Activated naive CD4-positive, alpha-beta T cell treated with anti-CD3 and anti-CD28 coated beads for 36 hours (primary cell): ENCODE data around the gene AGPAT4. TPM values are rescaled to one million over a fixed set of nuclear protein-coding genes. Genes with fewer than 3 reads are reported as not detected.

Experiments used
- CTCF ChIA-PET: fragments of 350-600 bp; sonication (Branson Sonifier 250); formaldehyde crosslinking; loops from one replicate; lab custom pipeline; 2021; ENCODE audit warnings: antibody characterized with exemption; lab: Charles Lee
- DNase-seq: peaks from one replicate; pipeline ENCODE4 v3.0.0-alpha.2; 2020
- H3K27ac Mint-ChIP-seq: one replicate; pipeline ENCODE4 v1.8.0; 2021; ENCODE audit warnings: mild to moderate bottlenecking, mixed read lengths
- H3K27me3 Mint-ChIP-seq: one replicate; pipeline ENCODE4 v1.8.0; 2021; ENCODE audit warnings: low read depth, mixed read lengths
- H3K36me3 Mint-ChIP-seq: one replicate; pipeline ENCODE4 v1.8.0; 2021; ENCODE audit warnings: low read depth, mixed read lengths
- H3K4me1 Mint-ChIP-seq: one replicate; pipeline ENCODE4 v1.8.0; 2021; ENCODE audit warnings: low read depth, mixed read lengths
- H3K4me3 Mint-ChIP-seq: one replicate; pipeline ENCODE4 v1.8.0; 2021; ENCODE audit warnings: mild to moderate bottlenecking, moderate library complexity, mixed read lengths
- H3K9me3 Mint-ChIP-seq: one replicate; pipeline ENCODE4 v1.8.0; 2021; ENCODE audit warnings: mixed read lengths
- intact Hi-C: fragments of 100-400 bp; cut with micrococcal nuclease; formaldehyde crosslinking; loops from one replicate; pipeline ENCODE4 v1.15.1; 2023
- total RNA-seq, 2 experiments: library from RNA; stranded (reverse); gene quantifications; one replicate each; pipeline ENCODE4 v1.2.3, GENCODE V29; 2021

The AGPAT4 gene
- total RNA-seq, 2 experiments from 2014 or later: 3.7 to 4.2 TPM

DNA sequence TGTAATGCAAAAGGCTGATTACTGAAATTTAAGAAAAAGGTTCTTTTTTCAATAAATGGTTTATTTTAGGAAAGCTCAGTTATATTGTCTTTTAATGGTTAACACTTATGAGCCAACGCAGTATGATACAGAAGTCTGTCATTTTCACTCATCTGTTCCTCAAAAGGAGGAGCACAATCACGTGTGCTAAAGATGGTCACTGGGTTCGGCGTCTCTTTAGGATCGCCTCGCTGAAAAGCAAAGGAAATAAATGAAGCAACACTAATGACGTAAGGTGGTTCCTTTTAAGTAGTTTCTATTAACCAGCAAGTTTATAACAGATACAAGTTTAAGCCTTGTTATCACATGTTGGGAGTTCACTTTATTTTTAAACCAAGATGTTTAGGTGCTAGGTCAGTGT, 156.6 kb downstream of the AGPAT4 start:
- Mint-ChIP-seq H3K9me3 (peaks cover 13% of the 10 kb centered on the region), H3K4me1 (no peaks in the 10 kb centered on the region), H3K27ac (no peak overlapping the region), H3K4me3 (no peak overlapping the region), H3K27me3 (no peaks in the 10 kb centered on the region), H3K36me3 (peaks cover 82% of the 10 kb centered on the region)
- CTCF ChIA-PET: no interaction called here
- intact Hi-C loops: no loop called here
- no peak for DNase-seq

DNA sequence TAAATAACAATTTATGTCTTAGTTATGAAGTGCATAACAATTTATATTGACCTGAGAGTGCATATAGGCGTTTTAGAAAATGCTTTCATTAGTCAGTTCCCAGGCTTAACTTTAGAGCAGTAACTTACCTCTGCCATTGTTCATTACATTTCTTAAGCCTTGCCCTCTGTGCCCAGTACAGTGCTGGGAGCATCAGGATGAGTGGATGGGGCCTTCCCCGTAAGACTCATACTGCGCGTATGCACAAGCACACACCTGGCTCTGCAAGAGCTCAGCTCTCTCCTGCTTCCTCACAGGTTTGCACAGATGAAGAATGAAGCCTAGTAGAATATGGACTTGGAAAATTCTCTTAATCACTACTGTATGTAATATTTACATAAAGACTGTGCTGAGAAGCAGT, 157.3 kb downstream of the AGPAT4 start:
- no peak overlapping the region for H3K4me3 Mint-ChIP-seq
- CTCF ChIA-PET: no interaction called here
- peaks cover 6% of the 10 kb centered on the region for H3K9me3 Mint-ChIP-seq
- H3K4me1 Mint-ChIP-seq: peaks cover 4% of the 10 kb centered on the region
- peaks cover 80% of the 10 kb centered on the region for H3K36me3 Mint-ChIP-seq
- DNase-seq: no peak
- H3K27me3 Mint-ChIP-seq: no peaks in the 10 kb centered on the region
- intact Hi-C loops: no loop called here
- H3K27ac Mint-ChIP-seq: no peak overlapping the region

GRCh38 chr6:161115468-161115867, 158.4 kb downstream of the AGPAT4 start:
- peak overlapping the region; percentile 28 for H3K27ac Mint-ChIP-seq
- DNase-seq: no peak
- H3K27me3 Mint-ChIP-seq: no peaks in the 10 kb centered on the region
- no peak overlapping the region for H3K4me3 Mint-ChIP-seq
- H3K4me1 Mint-ChIP-seq: peaks cover 15% of the 10 kb centered on the region
- intact Hi-C loops: no loop called here
- CTCF ChIA-PET: no interaction called here
- H3K9me3 Mint-ChIP-seq: peaks cover under 1% of the 10 kb centered on the region
- H3K36me3 Mint-ChIP-seq: peaks cover 76% of the 10 kb centered on the region

DNA sequence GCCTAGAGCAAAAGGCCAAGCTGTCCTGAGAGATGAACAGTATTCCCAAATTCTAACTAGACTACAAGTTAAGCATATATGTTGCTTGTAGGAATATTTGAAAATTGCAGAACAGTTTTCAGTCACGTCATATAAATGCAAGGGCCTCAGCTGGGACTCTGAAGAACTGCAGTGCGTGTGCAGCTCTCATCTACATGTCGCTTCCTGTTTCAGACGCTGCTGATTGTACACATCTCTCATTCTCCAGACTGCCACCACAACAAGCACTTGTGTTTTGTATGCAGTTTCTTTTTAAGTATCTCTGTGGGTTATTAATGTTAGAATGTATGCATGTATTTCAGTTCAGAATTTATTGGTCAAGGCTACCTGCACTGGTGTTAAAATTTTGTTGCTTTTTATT, 162.6 kb downstream of the AGPAT4 start:
- intact Hi-C loops: loop anchor here (1.0 kb wide), 1 partner anchor 163 kb away; the partner anchor contains the start of gene AGPAT4
- H3K4me1 Mint-ChIP-seq: peaks cover 15% of the 10 kb centered on the region
- no peaks in the 10 kb centered on the region for H3K27me3 Mint-ChIP-seq
- peaks cover 62% of the 10 kb centered on the region for H3K36me3 Mint-ChIP-seq
- CTCF ChIA-PET: interaction anchor here (1.1 kb wide), 1 partner anchor 259 kb away, joined by 3 read pairs; no protein-coding TSS in a partner anchor
- H3K27ac Mint-ChIP-seq: peak overlapping the region; percentile 13
- no peak overlapping the region for H3K4me3 Mint-ChIP-seq
- peak; percentile 23 for DNase-seq
- no peaks in the 10 kb centered on the region for H3K9me3 Mint-ChIP-seq

GRCh38 chr6:161110028-161110779, 163.7 kb downstream of the AGPAT4 start:
- Mint-ChIP-seq H3K9me3 (no peaks in the 10 kb centered on the region), H3K4me1 (peaks cover 18% of the 10 kb centered on the region), H3K4me3 (no peak overlapping the region), H3K27ac (no peak overlapping the region), H3K36me3 (peaks cover 61% of the 10 kb centered on the region), H3K27me3 (no peaks in the 10 kb centered on the region)
- no peak for DNase-seq
- intact Hi-C loops: no loop called here
- CTCF ChIA-PET: interaction anchor here (1.1 kb wide), 2 partner anchors 40 to 260 kb away, joined by 3 read pairs; no protein-coding TSS in a partner anchor

DNA sequence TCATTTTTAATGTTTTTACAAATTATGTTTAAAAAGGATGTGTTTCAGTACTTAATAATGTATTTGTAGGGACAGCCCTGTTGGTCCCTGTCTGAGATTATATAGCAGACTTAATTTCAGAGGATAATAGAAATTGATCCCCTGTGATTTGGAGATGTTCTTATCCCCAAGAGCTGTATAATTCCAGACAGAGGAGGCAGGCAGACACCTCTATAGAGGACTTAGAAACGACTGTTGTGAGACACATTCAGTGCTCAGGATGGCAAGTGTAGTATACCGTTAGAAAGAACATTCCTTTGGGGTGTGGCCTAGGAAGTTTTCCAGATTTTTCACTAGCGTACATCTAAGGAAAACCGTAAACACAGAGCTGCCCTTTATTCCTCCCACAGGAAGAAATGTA, 164.5 kb downstream of the AGPAT4 start:
- DNase-seq: no peak
- H3K27ac Mint-ChIP-seq: no peak overlapping the region
- no peak overlapping the region for H3K4me3 Mint-ChIP-seq
- H3K27me3 Mint-ChIP-seq: no peaks in the 10 kb centered on the region
- CTCF ChIA-PET: interaction anchor here (1.1 kb wide), 1 partner anchor 39 kb away, joined by 3 read pairs; no protein-coding TSS in a partner anchor
- H3K9me3 Mint-ChIP-seq: no peaks in the 10 kb centered on the region
- H3K36me3 Mint-ChIP-seq: peaks cover 57% of the 10 kb centered on the region
- intact Hi-C loops: no loop called here
- peaks cover 21% of the 10 kb centered on the region for H3K4me1 Mint-ChIP-seq

GRCh38 chr6:161108916-161109315, 164.9 kb downstream of the AGPAT4 start:
- H3K9me3 Mint-ChIP-seq: no peaks in the 10 kb centered on the region
- CTCF ChIA-PET: no interaction called here
- intact Hi-C loops: no loop called here
- H3K36me3 Mint-ChIP-seq: peaks cover 58% of the 10 kb centered on the region
- H3K27ac Mint-ChIP-seq: no peak overlapping the region
- H3K27me3 Mint-ChIP-seq: no peaks in the 10 kb centered on the region
- DNase-seq: no peak
- H3K4me1 Mint-ChIP-seq: peaks cover 21% of the 10 kb centered on the region
- no peak overlapping the region for H3K4me3 Mint-ChIP-seq

GRCh38 chr6:161107779-161108730, 165.8 kb downstream of the AGPAT4 start:
- CTCF ChIA-PET: no interaction called here
- Mint-ChIP-seq H3K27me3 (no peaks in the 10 kb centered on the region), H3K9me3 (no peaks in the 10 kb centered on the region), H3K4me3 (no peak overlapping the region), H3K36me3 (peaks cover 62% of the 10 kb centered on the region), H3K27ac (no peak overlapping the region), H3K4me1 (peaks cover 21% of the 10 kb centered on the region)
- DNase-seq: no peak
- intact Hi-C loops: no loop called here

GRCh38 chr6:161105408-161105807, 168.5 kb downstream of the AGPAT4 start:
- CTCF ChIA-PET: no interaction called here
- Mint-ChIP-seq H3K9me3 (no peaks in the 10 kb centered on the region), H3K27me3 (no peaks in the 10 kb centered on the region), H3K36me3 (peaks cover 49% of the 10 kb centered on the region), H3K4me3 (no peak overlapping the region), H3K27ac (no peak overlapping the region), H3K4me1 (peaks cover 6% of the 10 kb centered on the region)
- intact Hi-C loops: no loop called here
- DNase-seq: no peak

- H3K4me3 Mint-ChIP-seq: no peak overlapping the region
- no peak for DNase-seq
- H3K4me1 Mint-ChIP-seq: peaks cover 6% of the 10 kb centered on the region
- CTCF ChIA-PET: no interaction called here
- intact Hi-C loops: no loop called here
- H3K27me3 Mint-ChIP-seq: no peaks in the 10 kb centered on the region
- H3K36me3 Mint-ChIP-seq: peaks cover 51% of the 10 kb centered on the region
- H3K27ac Mint-ChIP-seq: peak overlapping the region; percentile 36
- H3K9me3 Mint-ChIP-seq: no peaks in the 10 kb centered on the region
Observed at GRCh38 chr6:161104966-161105365, 168.9 kb downstream of the AGPAT4 start.

GRCh38 chr6:161103475-161103874, 170.4 kb downstream of the AGPAT4 start:
- intact Hi-C loops: no loop called here
- Mint-ChIP-seq H3K9me3 (no peaks in the 10 kb centered on the region), H3K4me3 (no peak overlapping the region), H3K27me3 (no peaks in the 10 kb centered on the region), H3K27ac (no peak overlapping the region), H3K4me1 (peaks cover 6% of the 10 kb centered on the region), H3K36me3 (peaks cover 45% of the 10 kb centered on the region)
- no peak for DNase-seq
- CTCF ChIA-PET: no interaction called here

- CTCF ChIA-PET: interaction anchor here (0.9 to 1.4 kb wide), 2 partner anchors 103 to 269 kb away, joined by 3 to 4 read pairs; no protein-coding TSS in a partner anchor
- intact Hi-C loops: loop anchor here (2.0 kb wide), 1 partner anchor 269 kb away; no protein-coding TSS in a partner anchor
- Mint-ChIP-seq H3K4me1 (peaks cover 6% of the 10 kb centered on the region), H3K9me3 (no peaks in the 10 kb centered on the region), H3K27ac (no peak overlapping the region), H3K27me3 (no peaks in the 10 kb centered on the region), H3K4me3 (no peak overlapping the region), H3K36me3 (peaks cover 49% of the 10 kb centered on the region)
- no peak for DNase-seq
Observed at GRCh38 chr6:161101517-161101916, 172.3 kb downstream of the AGPAT4 start.
